Mesothelial cell of epicardium (in vitro differentiated cells): ENCODE results near the gene TPX2. TPM values are rescaled to one million over a fixed set of nuclear protein-coding genes. Genes with fewer than 3 reads are reported as not detected.
"Not testable (repeated sequence)": the region's sequence is repeated elsewhere in the genome, so short reads cannot be mapped to it uniquely, and the experiment has no call there.

Experiments
- DNase-seq, 2 experiments: peaks; one replicate each; pipeline ENCODE4 v3.0.0; 2021; ENCODE audit warnings: low spot score in 2 of 2; ENCODE audit not compliant: unreplicated experiment in 2 of 2
- H3K27ac Mint-ChIP-seq: 2 replicates; pipeline ENCODE4 v1.8.0; 2021; ENCODE audit warnings: mixed read lengths
- H3K27me3 Mint-ChIP-seq: 2 replicates; pipeline ENCODE4 v1.8.0; 2021; ENCODE audit warnings: low read depth, mixed read lengths
- H3K36me3 Mint-ChIP-seq: 2 replicates; pipeline ENCODE4 v1.8.0; 2021; ENCODE audit warnings: mixed read lengths
- H3K4me1 Mint-ChIP-seq: 2 replicates; pipeline ENCODE4 v1.8.0; 2021; ENCODE audit warnings: mixed read lengths
- H3K4me3 Mint-ChIP-seq: 2 replicates; pipeline ENCODE4 v1.8.0; 2021; ENCODE audit warnings: mild to moderate bottlenecking, moderate library complexity, mixed read lengths
- H3K9me3 Mint-ChIP-seq: 2 replicates; pipeline ENCODE4 v1.8.0; 2021; ENCODE audit warnings: mixed read lengths
- CTCF ChIP-seq: fragments of 200-600 bp; sonication (generic); IDR thresholded peaks from one replicate; pipeline ENCODE4 v1.5.0; 2021; ENCODE audit warnings: antibody characterized with exemption; ENCODE audit not compliant: unreplicated experiment
- total RNA-seq: library from RNA; stranded (reverse); gene quantifications from 3 replicates; pipeline ENCODE4 v1.2.1, GENCODE V29; 2021

The TPX2 gene
- total RNA-seq, 1 donor from 2014 or later: 39.0 TPM

- Mint-ChIP-seq H3K36me3 (no peaks in the 10 kb centered on the region), H3K4me1 (peaks cover 6% of the 10 kb centered on the region), H3K4me3 (no peak overlapping the region), H3K27me3 (no peaks in the 10 kb centered on the region), H3K27ac (no peak overlapping the region), H3K9me3 (no peaks in the 10 kb centered on the region)
- DNase-seq: no peak
- TF ChIP-seq CTCF: no peak
Measured at GRCh38 chr20:31824125-31824485, 85.0 kb downstream of the TPX2 start.

GRCh38 chr20:31824554-31825313 lies 85.6 kb downstream of the TPX2 start:
- no peaks in the 10 kb centered on the region for H3K27me3 Mint-ChIP-seq
- DNase-seq: no peak
- TF ChIP-seq CTCF: no peak
- no peaks in the 10 kb centered on the region for H3K36me3 Mint-ChIP-seq
- no peak overlapping the region for H3K4me3 Mint-ChIP-seq
- H3K9me3 Mint-ChIP-seq: no peaks in the 10 kb centered on the region
- H3K27ac Mint-ChIP-seq: no peak overlapping the region
- peaks cover 6% of the 10 kb centered on the region for H3K4me1 Mint-ChIP-seq

- H3K9me3 Mint-ChIP-seq: no peaks in the 10 kb centered on the region
- DNase-seq: no peak
- no peaks in the 10 kb centered on the region for H3K27me3 Mint-ChIP-seq
- peaks cover 6% of the 10 kb centered on the region for H3K4me1 Mint-ChIP-seq
- no peak overlapping the region for H3K4me3 Mint-ChIP-seq
- no peak for TF ChIP-seq CTCF
- H3K36me3 Mint-ChIP-seq: no peaks in the 10 kb centered on the region
- H3K27ac Mint-ChIP-seq: no peak overlapping the region
Measured at GRCh38 chr20:31826074-31826473, 87.0 kb downstream of the TPX2 start.

DNA sequence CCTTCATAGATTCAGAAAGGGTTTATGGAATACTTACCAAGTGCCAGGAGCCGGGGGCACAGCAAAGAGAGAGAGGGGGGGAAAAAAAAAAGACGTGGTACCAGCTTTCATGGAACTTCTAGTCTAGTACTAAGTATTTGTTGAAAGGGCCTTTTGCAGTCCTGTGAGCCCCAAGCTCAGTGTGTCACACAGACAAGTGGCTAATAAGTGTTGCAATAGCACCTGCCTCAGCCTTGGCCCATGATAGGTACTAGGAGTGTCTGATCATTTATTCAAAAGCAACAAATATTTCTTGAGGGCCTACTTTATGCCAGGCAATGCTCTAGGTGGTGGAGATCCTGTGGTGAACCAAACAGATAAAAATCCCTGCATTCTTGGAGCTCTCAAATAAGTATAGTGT lies 88.0 kb downstream of the TPX2 start:
- Mint-ChIP-seq H3K9me3 (no peaks in the 10 kb centered on the region), H3K36me3 (no peaks in the 10 kb centered on the region), H3K4me3 (no peak overlapping the region), H3K27me3 (no peaks in the 10 kb centered on the region), H3K4me1 (peaks cover 4% of the 10 kb centered on the region), H3K27ac (no peak overlapping the region)
- no peak for DNase-seq
- TF ChIP-seq CTCF: no peak

- H3K9me3 Mint-ChIP-seq, H3K4me3 Mint-ChIP-seq, H3K4me1 Mint-ChIP-seq, H3K36me3 Mint-ChIP-seq, DNase-seq, H3K27me3 Mint-ChIP-seq, H3K27ac Mint-ChIP-seq: not testable (repeated sequence)
Measured at GRCh38 chr20:31828016-31828415, 88.9 kb downstream of the TPX2 start.

- no peaks in the 10 kb centered on the region for H3K36me3 Mint-ChIP-seq
- H3K4me3 Mint-ChIP-seq: no peak overlapping the region
- TF ChIP-seq CTCF: no peak
- no peak for DNase-seq
- H3K27me3 Mint-ChIP-seq: no peaks in the 10 kb centered on the region
- no peak overlapping the region for H3K27ac Mint-ChIP-seq
- H3K4me1 Mint-ChIP-seq: no peaks in the 10 kb centered on the region
- no peaks in the 10 kb centered on the region for H3K9me3 Mint-ChIP-seq
Measured at GRCh38 chr20:31829731-31830130, 90.6 kb downstream of the TPX2 start.
